IMR-90 (cell line): ENCODE measurements around the gene BCL11B. TPM values are rescaled to one million over a fixed set of nuclear protein-coding genes. Genes with fewer than 3 reads are reported as not detected.

Experiments
- ATAC-seq: fragments of 200-7000 bp; cut with Tn5 transposase; 2 replicates; pipeline ENCODE4 v1.9.1; 2020; ENCODE audit warnings: low read depth, mild to moderate bottlenecking, moderate library complexity
- BruUV-seq: library from RNA; stranded (reverse); fragments of 400-500 nt; replicated peaks from 2 replicates; lab custom pipeline; 2021; lab: Mats Ljungman, UMichigan
- CTCF ChIA-PET: fragments of 300-600 bp; formaldehyde crosslinking; extraction: SDS; loops from one replicate; lab custom pipeline; 2021; ENCODE audit warnings: antibody characterized with exemption; lab: Yijun Ruan, JAX
- POLR2A ChIA-PET: fragments of 300-600 bp; sonication (Branson Sonifier 250); formaldehyde crosslinking; loops from one replicate; lab custom pipeline; 2022; ENCODE audit warnings: antibody characterized with exemption; ENCODE audit not compliant: unreplicated experiment; lab: Charles Lee
- DNase-seq: peaks from one replicate; pipeline ENCODE4 v3.0.0; 2013
- H2AFZ ChIP-seq: replicated peaks from 2 replicates; pipeline ENCODE3; 2013; ENCODE audit warnings: low read length, mild to moderate bottlenecking; ENCODE audit not compliant: poor library complexity
- H2AK5ac ChIP-seq: 2 replicates; pipeline ENCODE4 v1.6.1; 2013; ENCODE audit warnings: low read depth, low read length, inconsistent platforms
- H2AK9ac ChIP-seq: replicated peaks from 2 replicates; pipeline ENCODE3; 2013; ENCODE audit warnings: mild to moderate bottlenecking, low read depth, low read length, moderate library complexity; ENCODE audit not compliant: poor library complexity
- H2BK120ac ChIP-seq: 2 replicates; pipeline ENCODE4 v1.6.1; 2013; ENCODE audit warnings: low read depth, low read length, inconsistent platforms
- H2BK15ac ChIP-seq: 3 replicates; pipeline ENCODE4 v1.6.1; 2013; ENCODE audit warnings: low read depth, low read length, inconsistent platforms
- H2BK20ac ChIP-seq: 2 replicates; pipeline ENCODE4 v1.6.1; 2013; ENCODE audit warnings: low read depth, mild to moderate bottlenecking, inconsistent platforms, low read length, moderate library complexity
- H2BK5ac ChIP-seq: 2 replicates; pipeline ENCODE4 v1.6.1; 2013; ENCODE audit warnings: mild to moderate bottlenecking, low read depth, low read length, inconsistent platforms; ENCODE audit not compliant: poor library complexity, severe bottlenecking
- H3K14ac ChIP-seq: replicated peaks from 2 replicates; pipeline ENCODE4 v1.6.1; 2013; ENCODE audit warnings: low read depth, low read length, inconsistent platforms
- H3K18ac ChIP-seq: 2 replicates; pipeline ENCODE4 v1.6.1; 2013; ENCODE audit warnings: low read depth, low read length, control low read depth
- H3K23ac ChIP-seq: 2 replicates; pipeline ENCODE4 v1.6.1; 2013; ENCODE audit warnings: low read depth, low read length, inconsistent platforms
- H3K27ac ChIP-seq: 2 replicates; pipeline ENCODE4 v1.5.1; 2013; ENCODE audit warnings: mild to moderate bottlenecking, control low read depth, low read length; ENCODE audit not compliant: insufficient read depth
- H3K27me3 ChIP-seq: 2 replicates; pipeline ENCODE4 v1.6.1; 2013; ENCODE audit warnings: low read length; ENCODE audit not compliant: control insufficient read depth, insufficient read depth
- H3K36me3 ChIP-seq: 2 replicates; pipeline ENCODE4 v1.6.1; 2013; ENCODE audit warnings: low read length, mixed read lengths; ENCODE audit not compliant: control insufficient read depth, insufficient read depth
- H3K4ac ChIP-seq: 2 replicates; pipeline ENCODE4 v1.6.1; 2013; ENCODE audit warnings: low read depth, low read length, inconsistent platforms
- H3K4me1 ChIP-seq: 2 replicates; pipeline ENCODE4 v1.6.1; 2013; ENCODE audit warnings: low read length, mixed read lengths; ENCODE audit not compliant: control insufficient read depth, insufficient read depth
- H3K4me2 ChIP-seq: 2 replicates; pipeline ENCODE4 v1.6.1; 2013; ENCODE audit warnings: low read depth, mild to moderate bottlenecking, control low read depth, low read length, moderate library complexity
- H3K4me3 ChIP-seq: 2 replicates; pipeline ENCODE4 v1.5.1; 2013; ENCODE audit warnings: low read depth, mild to moderate bottlenecking, control low read depth, low read length, moderate library complexity; ENCODE audit not compliant: insufficient read depth
- H3K56ac ChIP-seq: 2 replicates; pipeline ENCODE4 v1.6.1; 2013; ENCODE audit warnings: low read length, inconsistent platforms; ENCODE audit not compliant: insufficient read depth; ENCODE audit errors: extremely low read depth
- H3K79me1 ChIP-seq, 2 experiments: 2 replicates each; pipeline ENCODE4 v1.6.1; 2013; ENCODE audit warnings: low read length in 2 of 2, inconsistent platforms in 1 of 2, low read depth in 1 of 2
- H3K9ac ChIP-seq: 2 replicates; pipeline ENCODE4 v1.6.1; 2013; ENCODE audit warnings: low read depth, low read length, control low read depth
- H3K9me1 ChIP-seq: 2 replicates; pipeline ENCODE4 v1.6.1; 2013; ENCODE audit warnings: low read length, inconsistent platforms; ENCODE audit not compliant: insufficient read depth
- H3K9me3 ChIP-seq: 2 replicates; pipeline ENCODE4 v1.6.1; 2013; ENCODE audit warnings: low read length; ENCODE audit not compliant: control insufficient read depth, insufficient read depth
- H4K20me1 ChIP-seq: 2 replicates; pipeline ENCODE4 v1.6.1; 2013; ENCODE audit warnings: low read length, inconsistent platforms; ENCODE audit not compliant: insufficient read depth
- H4K5ac ChIP-seq: 2 replicates; pipeline ENCODE4 v1.6.1; 2013; ENCODE audit warnings: mild to moderate bottlenecking, low read depth, low read length, control low read depth
- H4K8ac ChIP-seq, 2 experiments: 2 replicates each; pipeline ENCODE4 v1.6.1; 2013; ENCODE audit warnings: low read depth in 2 of 2, low read length in 2 of 2, control low read depth in 1 of 2, inconsistent platforms in 1 of 2
- H4K91ac ChIP-seq: 2 replicates; pipeline ENCODE4 v1.6.1; 2013; ENCODE audit warnings: low read depth, low read length, inconsistent platforms; ENCODE audit not compliant: insufficient read depth
- BHLHE40 ChIP-seq: fragments of 150-350 bp; IDR thresholded peaks from 2 replicates; pipeline ENCODE4 v1.6.1; 2016; ENCODE audit warnings: mild to moderate bottlenecking, low read depth, low read length
- CEBPB ChIP-seq: IDR thresholded peaks from 2 replicates; pipeline ENCODE4 v1.6.1; 2012; ENCODE audit warnings: low read depth, low read length, improper control_type of control experiment
- CHD1 ChIP-seq: IDR thresholded peaks from 2 replicates; pipeline ENCODE4 v1.6.1; 2012; ENCODE audit warnings: low read depth, low read length, improper control_type of control experiment
- CTCF ChIP-seq: conservative IDR thresholded peaks from 2 replicates; pipeline ENCODE4 v1.5.1; 2012; ENCODE audit warnings: mild to moderate bottlenecking, low read depth, low read length, improper control_type of control experiment
- ELK1 ChIP-seq: fragments of 150-350 bp; IDR thresholded peaks from 2 replicates; pipeline ENCODE4 v1.6.1; 2016; ENCODE audit warnings: low read depth, mild to moderate bottlenecking, low read length, moderate library complexity, borderline replicate concordance
- FOS ChIP-seq: fragments of 150-350 bp; IDR thresholded peaks from 2 replicates; pipeline ENCODE4 v1.6.1; 2016; ENCODE audit warnings: low read depth, low read length
- MAFK ChIP-seq: IDR thresholded peaks from 2 replicates; pipeline ENCODE4 v1.6.1; 2012; ENCODE audit warnings: low read depth, low read length, improper control_type of control experiment
- MAZ ChIP-seq: IDR thresholded peaks from 2 replicates; pipeline ENCODE4 v1.6.1; 2012; ENCODE audit warnings: low read depth, mild to moderate bottlenecking, low read length, improper control_type of control experiment, moderate library complexity, borderline replicate concordance
- MXI1 ChIP-seq: IDR thresholded peaks from 2 replicates; pipeline ENCODE4 v1.6.1; 2012; ENCODE audit warnings: low read depth, mild to moderate bottlenecking, low read length, moderate library complexity, borderline replicate concordance
- NFE2L2 ChIP-seq: fragments of 150-350 bp; IDR thresholded peaks from 2 replicates; pipeline ENCODE4 v1.6.1; 2016; ENCODE audit warnings: low read depth, mild to moderate bottlenecking, low read length
- POLR2A ChIP-seq: IDR thresholded peaks from 2 replicates; pipeline ENCODE4 v1.6.1; 2012; ENCODE audit warnings: mild to moderate bottlenecking, low read depth, low read length
- RAD21 ChIP-seq: IDR thresholded peaks from 2 replicates; pipeline ENCODE4 v1.6.1; 2012; ENCODE audit warnings: low read length, improper control_type of control experiment
- RCOR1 ChIP-seq: IDR thresholded peaks from 2 replicates; pipeline ENCODE4 v1.6.1; 2012; ENCODE audit warnings: mild to moderate bottlenecking, low read length, improper control_type of control experiment; ENCODE audit not compliant: insufficient replicate concordance
- SMC3 ChIP-seq: fragments of 150-350 bp; IDR thresholded peaks from 2 replicates; pipeline ENCODE4 v1.6.1; 2016; ENCODE audit warnings: low read depth, mild to moderate bottlenecking, antibody characterized with exemption, low read length, moderate library complexity
- WGBS, 2 experiments: methylation state at CpG; one replicate each; pipeline versions ENCODE4 v1.1.5 to v1.1.7; 2013; ENCODE audit warnings: missing lambda C conversion rate in 2 of 2; ENCODE audit not compliant: insufficient read length in 1 of 2; ENCODE audit errors: extremely low coverage in 2 of 2; 5-methylcytosine and 5-hydroxymethylcytosine counted together
- dilution Hi-C: fragments of 300-500 bp; cut with HindIII; formaldehyde crosslinking; loops from one replicate; pipeline ENCODE4 v1.14.3; 2018; ENCODE audit warnings: low sequenced_read_pairs; ENCODE audit not compliant: unreplicated experiment
- in situ Hi-C: fragments of 300-500 bp; cut with MboI; formaldehyde crosslinking; loops from 3 replicates; pipeline ENCODE4 v1.14.3; 2019; ENCODE audit warnings: low sequenced_read_pairs, inconsistent platforms, mixed read lengths
- intact Hi-C: fragments of 100-400 bp; cut with micrococcal nuclease; formaldehyde crosslinking; loops from 2 replicates; pipeline ENCODE4 v1.10.0; 2022
- polyA plus RNA-seq, 3 experiments: library from polyadenylated mRNA; depleted of rRNA; stranded (reverse); fragments of >200 nt; gene quantifications; 2 replicates each; pipeline ENCODE4 v1.2.3, GENCODE V29; 2012; ENCODE audit warnings: low replicate concordance in 1 of 3
- total RNA-seq: library from RNA; depleted of rRNA; stranded (reverse); fragments of >200 nt; gene quantifications from 2 replicates; pipeline ENCODE4 v1.2.3, GENCODE V29; 2012

BCL11B gene
- total and polyA plus RNA-seq, 2 of the 4 experiments (the other 2 are of a cell fraction), result under 0.01 TPM; not detected in 1

GRCh38 chr14:99127651-99128167, 144.3 kb downstream of the BCL11B start:
- H2AK9ac ChIP-seq, result no peak overlapping the region
- no peak overlapping the region for H2BK120ac ChIP-seq
- H3K14ac ChIP-seq, result no peak overlapping the region
- no peaks in the 10 kb centered on the region for H3K36me3 ChIP-seq
- H2AFZ ChIP-seq, result no peak overlapping the region
- CTCF ChIA-PET, result interaction anchor here (0.6 kb wide), 1 partner anchor 806 kb away, joined by 3 read pairs; no protein-coding TSS in a partner anchor
- H3K56ac ChIP-seq, result no peak overlapping the region
- no peak overlapping the region for H2BK5ac ChIP-seq
- TF ChIP-seq CTCF, result no peak
- TF ChIP-seq RAD21, result no peak
- TF ChIP-seq MAZ, result no peak
- TF ChIP-seq CHD1, result no peak
- no peak for TF ChIP-seq FOS
- TF ChIP-seq MXI1, result no peak
- TF ChIP-seq BHLHE40, result no peak
- no peak for TF ChIP-seq ELK1
- TF ChIP-seq SMC3, result no peak
- no peak for TF ChIP-seq MAFK
- TF ChIP-seq POLR2A, result no peak
- no peak for TF ChIP-seq RCOR1
- TF ChIP-seq CEBPB, result no peak
- no peak for TF ChIP-seq NFE2L2
- no peak overlapping the region for H3K4me2 ChIP-seq
- no peak overlapping the region for H4K8ac ChIP-seq
- no peaks in the 10 kb centered on the region for H3K4me1 ChIP-seq
- H4K5ac ChIP-seq, result no peak overlapping the region
- H2BK15ac ChIP-seq, result no peak overlapping the region
- no CpG with 5 or more reads among the region's 9 CpGs for WGBS, 2 experiments
- no peak for DNase-seq
- BruUV-seq, result no TSS peak
- no peak overlapping the region for H3K23ac ChIP-seq
- no peak overlapping the region for H3K18ac ChIP-seq
- no peak for ATAC-seq
- H3K9me3 ChIP-seq, result peaks cover 53% of the 10 kb centered on the region
- no peak overlapping the region for H4K91ac ChIP-seq
- no peak overlapping the region for H3K4me3 ChIP-seq
- H3K79me1 ChIP-seq, result no peaks in the 10 kb centered on the region
- H3K9me1 ChIP-seq, result no peaks in the 10 kb centered on the region
- intact Hi-C loops, result no loop called here
- H3K9ac ChIP-seq, result no peak overlapping the region
- dilution Hi-C loops, result no loop called here
- H2AK5ac ChIP-seq, result no peak overlapping the region
- H4K20me1 ChIP-seq, result no peaks in the 10 kb centered on the region
- H3K27me3 ChIP-seq, result no peaks in the 10 kb centered on the region
- POLR2A ChIA-PET, result no interaction called here
- H3K27ac ChIP-seq, result no peak overlapping the region
- H2BK20ac ChIP-seq, result no peak overlapping the region
- in situ Hi-C loops, result no loop called here
- no peak overlapping the region for H3K4ac ChIP-seq
